Stimulated activated naive CD8-positive, alpha-beta T cell treated with anti-CD3 and anti-CD28 coated beads, Interleukin-15, amount 100 ng/mL, for 72 hours (primary cell): ENCODE measurements around the gene MZF1.
"Not testable (repeated sequence)": the region's sequence is repeated elsewhere in the genome, so short reads cannot be mapped to it uniquely, and the experiment has no call there.

Experiments used
- ATAC-seq: fragments of 150-1000 bp; cut with Tn5 transposase; 2 replicates; pipeline ENCODE4 v1.10.0; 2021; ENCODE audit warnings: mild to moderate bottlenecking, moderate library complexity
- DNase-seq, 2 donors: peaks; one replicate each; pipeline ENCODE4 v3.0.0; 2021 to 2022
- H3K27ac Mint-ChIP-seq, 2 donors: one replicate each; pipeline ENCODE4 v1.8.0; 2022; ENCODE audit warnings: mild to moderate bottlenecking in 2 of 2, mixed read lengths in 2 of 2, moderate library complexity in 2 of 2
- H3K27me3 Mint-ChIP-seq: one replicate; pipeline ENCODE4 v1.8.0; 2022; ENCODE audit warnings: mixed read lengths
- H3K4me1 Mint-ChIP-seq: one replicate; pipeline ENCODE4 v1.8.0; 2022; ENCODE audit warnings: mild to moderate bottlenecking, mixed read lengths
- H3K4me3 Mint-ChIP-seq, 2 donors: one replicate each; pipeline ENCODE4 v1.8.0; 2022; ENCODE audit warnings: mild to moderate bottlenecking in 2 of 2, mixed read lengths in 2 of 2, moderate library complexity in 1 of 2
- H3K9me3 Mint-ChIP-seq, 2 donors: one replicate each; pipeline ENCODE4 v1.8.0; 2022; ENCODE audit warnings: mixed read lengths in 2 of 2

MZF1 gene

GRCh38 chr19:58572818-58573657 is at the start of gene MZF1:
Gene MZF1 (minus strand): TSS chr19:58573335. CDS start chr19:58571389, 1,946 bp downstream.
- peak; percentile 98 to 100 for DNase-seq
- peak within 1 kb of the TSS; percentile 92 for H3K4me3 Mint-ChIP-seq
- ATAC-seq: peak; percentile 78

DNA sequence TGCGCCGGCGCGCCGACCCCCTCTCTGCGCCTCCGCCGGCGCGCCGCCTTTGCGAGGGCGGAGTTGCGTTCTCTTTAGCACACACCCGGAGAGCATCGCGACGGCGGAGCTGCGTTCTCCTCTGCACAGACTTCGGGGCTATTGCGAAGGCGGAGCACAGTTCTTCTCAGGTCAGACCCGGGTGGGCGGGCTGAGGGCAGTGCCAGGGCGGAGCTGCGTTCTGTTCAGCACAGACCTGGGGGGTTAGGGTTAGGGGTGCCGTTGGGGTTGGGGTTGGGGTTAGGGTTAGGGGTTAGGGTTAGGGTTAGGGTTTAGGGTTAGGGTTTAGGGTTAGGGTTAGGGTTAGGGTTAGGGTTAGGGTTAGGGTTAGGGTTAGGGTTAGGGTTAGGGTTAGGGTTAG is 34.1 kb upstream of the MZF1 start:
- not testable (repeated sequence) for H3K4me3 Mint-ChIP-seq, ATAC-seq, DNase-seq, H3K27me3 Mint-ChIP-seq, H3K9me3 Mint-ChIP-seq, H3K4me1 Mint-ChIP-seq, H3K27ac Mint-ChIP-seq

More at GRCh38 chr19:58572818-58573657, at the start of gene MZF1:
- Mint-ChIP-seq H3K27ac (peak within 1 kb of the TSS; percentile 98 to 99), H3K9me3 (no peaks in the 10 kb centered on the region), H3K4me1 (peaks cover 57% of the 10 kb centered on the region), H3K27me3 (no peaks in the 10 kb centered on the region)

- not testable (repeated sequence) for H3K4me3 Mint-ChIP-seq, H3K27ac Mint-ChIP-seq, DNase-seq, H3K4me1 Mint-ChIP-seq, H3K27me3 Mint-ChIP-seq, H3K9me3 Mint-ChIP-seq, ATAC-seq
Observed at GRCh38 chr19:58606251-58606896, 33.2 kb upstream of the MZF1 start.

- H3K9me3 Mint-ChIP-seq: no peaks in the 10 kb centered on the region
- H3K4me3 Mint-ChIP-seq: no peak overlapping the region
- peaks cover 13% of the 10 kb centered on the region for H3K4me1 Mint-ChIP-seq
- ATAC-seq (no peak), DNase-seq (no peak)
- H3K27ac Mint-ChIP-seq: no peak overlapping the region
- no peaks in the 10 kb centered on the region for H3K27me3 Mint-ChIP-seq
Observed at GRCh38 chr19:58586133-58586765, 13.1 kb upstream of the MZF1 start.

DNA sequence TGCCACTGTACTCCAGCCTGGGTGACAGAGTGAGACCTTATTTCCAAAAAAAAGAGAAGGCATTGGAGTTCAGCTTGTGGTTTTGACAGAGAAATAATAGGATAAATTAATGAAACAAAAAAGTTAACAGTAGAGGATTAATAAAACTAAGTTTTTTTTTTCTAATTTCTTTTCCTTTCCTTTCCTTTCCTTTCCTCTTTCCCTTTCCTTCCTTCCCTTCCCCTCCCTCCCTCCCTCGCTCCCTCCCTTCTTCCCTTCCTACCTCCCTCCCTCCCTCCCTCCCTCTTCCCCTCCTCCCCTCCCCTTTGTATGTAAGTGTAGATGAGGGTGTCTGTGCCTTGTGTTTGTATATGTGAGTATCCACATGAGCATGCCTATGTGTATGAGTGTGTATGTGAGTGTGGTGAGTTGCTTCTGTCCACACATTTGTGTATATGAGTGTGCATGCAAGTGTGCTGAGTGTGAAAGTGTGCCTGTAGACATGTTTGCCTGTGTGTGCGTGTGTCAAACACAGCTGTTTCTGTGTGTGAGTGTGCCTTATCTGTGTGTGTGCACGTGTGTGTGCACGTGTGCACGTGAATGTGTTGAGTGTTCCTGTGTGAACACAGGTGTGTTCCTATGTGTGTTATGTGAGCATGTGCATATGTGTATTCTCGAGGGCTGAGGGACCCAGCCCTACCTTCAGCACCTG is 12.5 kb upstream of the MZF1 start:
- Mint-ChIP-seq H3K27me3 (no peaks in the 10 kb centered on the region), H3K4me1 (peaks cover 20% of the 10 kb centered on the region), H3K9me3 (no peaks in the 10 kb centered on the region), H3K4me3 (no peak overlapping the region), H3K27ac (no peak overlapping the region)
- ATAC-seq (no peak), DNase-seq (no peak)

DNA sequence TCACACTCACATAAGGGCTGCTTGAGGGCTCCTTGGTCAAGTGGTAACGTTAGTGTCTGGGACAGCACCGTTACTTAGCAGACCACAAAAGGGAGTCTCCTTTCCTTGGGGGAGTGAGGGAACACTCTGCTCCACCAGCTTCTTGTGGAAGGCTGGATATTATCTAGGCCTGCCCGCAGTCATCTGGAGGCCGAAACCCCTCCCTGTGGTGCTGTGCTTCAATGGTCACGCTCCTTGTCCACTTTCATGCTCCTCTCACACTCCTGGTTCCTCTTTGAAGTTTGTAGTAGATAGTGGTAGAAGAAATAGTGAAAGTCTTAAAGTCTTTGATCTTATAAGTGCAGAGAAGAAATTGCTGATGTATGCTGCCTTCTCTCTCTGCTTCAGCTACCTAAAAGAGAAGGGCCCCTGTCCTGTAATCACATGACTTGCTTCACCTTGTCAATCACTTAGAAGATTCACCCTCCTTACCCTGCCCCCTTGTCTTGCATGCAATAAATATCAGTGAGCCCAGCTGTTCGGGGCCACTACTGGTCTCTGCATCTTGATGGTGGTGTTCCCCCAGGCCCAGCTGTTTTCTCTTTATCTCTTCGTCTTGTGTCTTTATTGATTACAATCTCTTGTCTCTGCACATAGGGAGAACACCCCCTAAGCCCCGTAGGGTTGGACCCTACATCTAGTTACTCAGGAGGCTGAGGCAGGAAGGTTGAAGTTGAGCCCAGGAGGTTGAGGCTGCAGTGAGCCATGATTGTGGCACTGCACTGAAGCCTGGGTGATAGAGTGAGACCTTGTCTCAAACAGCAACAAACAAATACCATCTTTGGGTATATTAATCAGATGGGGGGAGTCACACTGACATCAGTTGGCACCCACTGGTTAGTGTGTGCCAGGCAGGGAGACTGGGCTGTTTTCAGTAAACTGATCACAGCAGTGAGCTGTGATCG is 11.6 kb upstream of the MZF1 start:
- H3K4me1 Mint-ChIP-seq: peaks cover 25% of the 10 kb centered on the region
- no peak overlapping the region for H3K27ac Mint-ChIP-seq
- ATAC-seq (no peak), DNase-seq (no peak)
- no peak overlapping the region for H3K4me3 Mint-ChIP-seq
- no peaks in the 10 kb centered on the region for H3K9me3 Mint-ChIP-seq
- H3K27me3 Mint-ChIP-seq: no peaks in the 10 kb centered on the region

DNA sequence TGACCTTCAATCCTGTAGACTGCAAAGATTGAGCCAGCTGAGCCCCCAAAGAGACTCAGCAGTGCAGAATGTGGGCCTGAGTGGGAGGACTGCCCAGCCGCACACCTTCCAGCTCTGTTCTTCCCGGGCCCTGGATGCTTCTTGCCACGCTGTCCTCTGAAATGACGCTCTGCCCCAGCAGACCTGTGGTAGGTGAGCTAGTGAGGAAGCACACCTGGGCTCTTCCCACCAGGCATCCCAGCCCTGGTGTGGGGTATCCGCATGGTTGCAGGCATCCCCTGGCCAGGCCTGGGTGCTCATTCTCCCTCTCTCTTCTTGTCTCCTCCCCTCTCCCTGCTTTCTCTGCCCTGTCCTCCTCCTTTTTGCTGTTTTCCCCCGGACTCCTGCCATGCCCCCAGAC is 9.8 kb upstream of the MZF1 start:
- peaks cover 43% of the 10 kb centered on the region for H3K4me1 Mint-ChIP-seq
- DNase-seq (no peak), ATAC-seq (no peak)
- no peaks in the 10 kb centered on the region for H3K9me3 Mint-ChIP-seq
- no peak overlapping the region for H3K27ac Mint-ChIP-seq
- no peak overlapping the region for H3K4me3 Mint-ChIP-seq
- no peaks in the 10 kb centered on the region for H3K27me3 Mint-ChIP-seq

- DNase-seq (peak; percentile 90 to 93), ATAC-seq (peak; percentile 99)
- Mint-ChIP-seq H3K27ac (peak overlapping the region; percentile 19 to 73), H3K9me3 (no peaks in the 10 kb centered on the region), H3K4me1 (peaks cover 54% of the 10 kb centered on the region), H3K4me3 (no peak overlapping the region), H3K27me3 (no peaks in the 10 kb centered on the region)
Observed at GRCh38 chr19:58581227-58582141, 8.3 kb upstream of the MZF1 start.

GRCh38 chr19:58579473-58580142 is 6.5 kb upstream of the MZF1 start:
- Mint-ChIP-seq H3K27ac (no peak overlapping the region), H3K4me1 (peaks cover 57% of the 10 kb centered on the region), H3K27me3 (no peaks in the 10 kb centered on the region), H3K9me3 (no peaks in the 10 kb centered on the region), H3K4me3 (no peak overlapping the region)
- DNase-seq (no peak), ATAC-seq (no peak)

DNA sequence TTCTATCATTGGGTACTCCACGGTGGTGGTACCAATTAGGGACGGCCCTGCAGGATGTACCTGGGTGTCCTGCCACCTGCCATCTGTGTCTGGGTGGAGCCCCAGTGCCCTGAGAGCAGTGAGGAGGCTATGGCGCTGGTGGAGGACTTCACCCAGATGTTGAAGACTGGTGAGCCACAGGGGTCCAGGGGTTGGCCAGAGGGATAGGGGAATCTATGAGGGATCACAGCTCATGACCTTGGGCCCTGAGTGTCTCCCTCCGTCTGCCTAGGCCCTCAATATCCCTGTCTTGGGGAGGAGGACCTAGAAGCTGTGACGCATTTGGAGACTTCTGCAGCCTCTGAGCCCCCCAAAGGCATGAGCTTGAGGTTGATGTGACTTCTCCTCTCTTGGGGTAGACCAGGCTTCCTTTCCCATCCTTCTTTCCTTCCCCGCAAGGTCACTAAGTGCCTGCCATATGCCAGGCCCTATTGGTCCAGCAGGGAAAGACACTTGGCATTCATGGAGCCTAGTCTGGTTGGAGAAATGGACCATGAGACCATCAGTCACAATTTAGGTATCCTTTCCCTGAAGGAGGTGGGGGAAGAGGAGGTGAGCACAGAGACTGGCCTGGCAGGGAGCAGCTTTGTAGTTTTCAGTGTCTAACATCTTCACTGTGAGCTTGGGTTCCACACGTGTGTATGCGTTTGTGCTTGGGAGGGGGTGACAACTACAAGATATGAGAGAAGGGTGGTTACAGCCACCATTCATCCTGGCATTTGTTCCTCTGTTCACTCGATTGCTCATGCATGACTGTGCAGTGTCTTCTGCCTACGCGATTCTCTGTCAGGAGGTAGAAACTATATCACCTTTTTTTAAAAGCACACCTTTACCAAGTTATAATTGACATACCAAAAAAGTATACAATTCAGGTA is 5.1 kb upstream of the MZF1 start:
- H3K4me1 Mint-ChIP-seq: peaks cover 70% of the 10 kb centered on the region
- no peaks in the 10 kb centered on the region for H3K27me3 Mint-ChIP-seq
- peak overlapping the region; percentile 4 to 22 for H3K4me3 Mint-ChIP-seq
- H3K27ac Mint-ChIP-seq: peak overlapping the region in 1 of 2 donors; percentile 20
- no peak for ATAC-seq
- peak in 1 of 2 donors; percentile 12 for DNase-seq
- no peaks in the 10 kb centered on the region for H3K9me3 Mint-ChIP-seq

DNA sequence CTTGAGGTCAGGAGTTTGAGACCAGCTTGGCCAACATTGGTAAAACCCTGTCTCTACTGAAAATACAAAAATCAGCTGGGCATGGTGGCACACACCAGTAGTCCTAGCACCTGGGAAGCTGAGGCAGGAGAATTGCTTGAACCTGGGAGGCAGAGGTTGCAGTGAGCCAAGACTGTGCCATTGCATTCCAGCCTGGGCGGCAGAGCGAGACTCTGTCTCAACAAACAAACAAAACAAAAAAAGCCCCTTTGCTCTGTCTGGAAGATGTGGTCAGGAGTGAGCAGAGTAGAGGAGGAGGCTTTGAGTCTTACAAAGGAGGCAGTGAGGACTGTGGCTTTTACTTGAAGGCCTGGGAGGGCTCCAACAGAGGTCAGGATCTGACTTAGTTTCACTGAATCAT is 4.4 kb upstream of the MZF1 start:
- H3K27ac Mint-ChIP-seq, ATAC-seq, H3K9me3 Mint-ChIP-seq, H3K27me3 Mint-ChIP-seq: not testable (repeated sequence)
- DNase-seq: peak in 1 of 2 donors; percentile 8
- H3K4me3 Mint-ChIP-seq: peak overlapping the region in 1 of 2 donors; percentile 22
- H3K4me1 Mint-ChIP-seq: peaks cover 68% of the 10 kb centered on the region

- peak; percentile 88 to 91 for DNase-seq
- Mint-ChIP-seq H3K4me1 (peaks cover 66% of the 10 kb centered on the region), H3K9me3 (no peaks in the 10 kb centered on the region), H3K27me3 (no peaks in the 10 kb centered on the region), H3K4me3 (peak overlapping the region; percentile 92), H3K27ac (peak overlapping the region; percentile 99)
- peak; percentile 68 for ATAC-seq
Observed at GRCh38 chr19:58575183-58576041, 2.3 kb upstream of the MZF1 start.
